Ectodermal cell (in vitro differentiated cells): ENCODE data around the gene AIG1.

Experiments used
- H3K27ac ChIP-seq: 2 replicates; pipeline ENCODE4 v1.7.0; 2013; ENCODE audit warnings: mild to moderate bottlenecking, low read depth, low read length; ENCODE audit not compliant: insufficient read depth, poor library complexity, severe bottlenecking
- H3K27me3 ChIP-seq: 2 replicates; pipeline ENCODE4 v1.7.0; 2013; ENCODE audit warnings: mild to moderate bottlenecking, low read length; ENCODE audit not compliant: insufficient read depth, control insufficient read depth, poor library complexity, severe bottlenecking
- H3K36me3 ChIP-seq: one replicate; pipeline ENCODE4 v1.7.0; 2013; ENCODE audit warnings: low read length; ENCODE audit not compliant: control insufficient read depth, insufficient read depth
- H3K4me1 ChIP-seq: one replicate; pipeline ENCODE4 v1.7.0; 2013; ENCODE audit warnings: low read length; ENCODE audit not compliant: control insufficient read depth, insufficient read depth
- H3K4me3 ChIP-seq: 2 replicates; pipeline ENCODE4 v1.7.0; 2013; ENCODE audit warnings: low read depth, low read length, control low read depth; ENCODE audit not compliant: insufficient read depth
- H3K9me3 ChIP-seq: 2 replicates; pipeline ENCODE4 v1.7.0; 2013; ENCODE audit warnings: mild to moderate bottlenecking, low read length, moderate library complexity; ENCODE audit not compliant: control insufficient read depth
- WGBS, 2 experiments: methylation state at CpG; one replicate each; pipeline ENCODE4 v1.1.7; 2013; ENCODE audit warnings: missing lambda C conversion rate in 2 of 2; 5-methylcytosine and 5-hydroxymethylcytosine counted together

Gene AIG1

DNA sequence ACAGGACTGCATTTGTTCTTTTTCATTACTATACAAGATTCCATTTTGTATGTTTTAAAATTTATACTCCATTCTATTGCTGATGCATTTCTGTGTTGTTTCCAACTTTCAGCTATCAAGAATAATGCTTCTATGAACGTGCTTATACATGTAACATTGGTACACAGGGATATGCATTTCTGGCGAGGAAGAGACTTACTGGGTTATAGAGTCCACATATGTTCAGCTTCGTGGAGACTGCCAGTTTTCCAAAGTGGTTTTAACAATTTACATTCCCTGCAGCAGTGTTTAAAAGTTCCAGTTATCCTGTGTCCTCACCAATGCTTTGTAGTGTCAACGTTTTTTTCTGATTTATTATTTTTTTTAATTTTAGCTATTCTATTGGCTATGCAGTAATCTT lies 48.5 kb downstream of the AIG1 start:
- no peaks in the 10 kb centered on the region for H3K27me3 ChIP-seq
- no peaks in the 10 kb centered on the region for H3K4me1 ChIP-seq
- no peak overlapping the region for H3K4me3 ChIP-seq
- 93 to 96% methylated on average over 3 to 4 of the region's 4 CpGs for WGBS, 2 experiments
- H3K27ac ChIP-seq = no peak overlapping the region
- H3K36me3 ChIP-seq = no peaks in the 10 kb centered on the region
- H3K9me3 ChIP-seq = no peaks in the 10 kb centered on the region

DNA sequence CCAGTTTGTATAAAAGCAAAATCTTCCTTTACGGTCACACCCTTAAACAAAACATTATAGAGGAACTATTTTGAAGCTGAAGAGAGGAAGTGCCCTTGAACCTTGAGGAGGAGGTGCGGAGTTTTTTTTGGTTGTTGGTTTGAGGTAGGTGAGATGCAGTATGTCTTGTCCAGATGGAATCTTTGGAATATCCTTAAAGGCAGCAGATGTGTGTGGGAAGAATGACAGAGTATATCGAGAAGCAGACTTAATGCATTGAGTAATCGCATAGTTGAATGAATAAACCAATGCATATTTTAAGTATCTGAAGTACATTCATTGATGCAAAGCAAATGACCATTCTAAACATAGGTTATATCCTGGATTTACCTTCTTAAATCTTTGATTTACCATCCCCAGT lies 49.9 kb downstream of the AIG1 start:
- Histone ChIP-seq H3K27ac (no peak overlapping the region), H3K9me3 (no peaks in the 10 kb centered on the region), H3K36me3 (no peaks in the 10 kb centered on the region), H3K4me3 (no peak overlapping the region), H3K4me1 (no peaks in the 10 kb centered on the region), H3K27me3 (no peaks in the 10 kb centered on the region)
- 88 to 97% methylated on average over 3 of the region's 4 CpGs for WGBS, 2 experiments

DNA sequence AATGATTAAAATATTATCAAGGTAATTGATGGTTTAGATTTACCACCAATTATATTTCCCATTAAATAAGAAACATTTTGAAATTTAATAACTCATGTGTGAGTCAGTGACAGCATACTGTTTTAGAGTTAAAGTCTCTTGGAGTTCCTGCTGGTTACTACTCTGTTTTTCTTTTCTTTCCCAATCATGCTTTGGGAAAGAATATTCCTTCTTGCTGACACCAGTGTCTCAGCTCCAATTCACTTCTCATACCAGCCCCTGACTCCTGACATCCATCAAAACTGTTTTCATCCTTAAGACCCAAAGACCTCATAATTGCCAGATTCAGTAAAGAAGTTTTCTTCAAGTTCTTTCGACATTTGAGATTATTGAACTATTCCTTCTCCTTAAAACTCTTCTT lies 50.3 kb downstream of the AIG1 start:
- no peaks in the 10 kb centered on the region for H3K27me3 ChIP-seq
- H3K36me3 ChIP-seq = no peaks in the 10 kb centered on the region
- no peaks in the 10 kb centered on the region for H3K4me1 ChIP-seq
- H3K27ac ChIP-seq = no peak overlapping the region
- WGBS, 2 experiments = 95 to 98% methylated on average over 1 of the region's 1 CpG
- no peaks in the 10 kb centered on the region for H3K9me3 ChIP-seq
- H3K4me3 ChIP-seq = no peak overlapping the region

DNA sequence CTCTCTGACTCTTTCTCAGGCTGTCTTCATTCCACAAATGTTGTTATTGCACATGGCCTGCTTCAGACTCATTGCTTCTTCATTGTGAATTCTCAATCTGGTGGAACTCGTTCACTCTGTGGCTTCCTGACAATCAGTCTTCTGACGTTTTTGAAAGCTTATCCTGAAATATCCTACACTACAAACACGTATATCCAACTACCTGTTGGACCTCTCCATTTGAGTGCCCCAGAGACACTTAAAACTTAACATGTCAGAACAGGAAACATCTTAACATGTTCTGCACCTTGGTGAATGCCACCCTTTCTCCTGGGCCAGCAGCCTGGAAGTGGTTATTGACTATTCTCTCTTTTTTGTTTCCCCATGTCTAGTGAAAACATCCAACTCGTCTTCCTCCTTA lies 50.8 kb downstream of the AIG1 start:
- H3K36me3 ChIP-seq = no peaks in the 10 kb centered on the region
- no peak overlapping the region for H3K27ac ChIP-seq
- no peaks in the 10 kb centered on the region for H3K9me3 ChIP-seq
- H3K27me3 ChIP-seq = no peaks in the 10 kb centered on the region
- H3K4me1 ChIP-seq = no peaks in the 10 kb centered on the region
- H3K4me3 ChIP-seq = no peak overlapping the region
- 86 to 90% methylated on average over 4 of the region's 4 CpGs for WGBS, 2 experiments

DNA sequence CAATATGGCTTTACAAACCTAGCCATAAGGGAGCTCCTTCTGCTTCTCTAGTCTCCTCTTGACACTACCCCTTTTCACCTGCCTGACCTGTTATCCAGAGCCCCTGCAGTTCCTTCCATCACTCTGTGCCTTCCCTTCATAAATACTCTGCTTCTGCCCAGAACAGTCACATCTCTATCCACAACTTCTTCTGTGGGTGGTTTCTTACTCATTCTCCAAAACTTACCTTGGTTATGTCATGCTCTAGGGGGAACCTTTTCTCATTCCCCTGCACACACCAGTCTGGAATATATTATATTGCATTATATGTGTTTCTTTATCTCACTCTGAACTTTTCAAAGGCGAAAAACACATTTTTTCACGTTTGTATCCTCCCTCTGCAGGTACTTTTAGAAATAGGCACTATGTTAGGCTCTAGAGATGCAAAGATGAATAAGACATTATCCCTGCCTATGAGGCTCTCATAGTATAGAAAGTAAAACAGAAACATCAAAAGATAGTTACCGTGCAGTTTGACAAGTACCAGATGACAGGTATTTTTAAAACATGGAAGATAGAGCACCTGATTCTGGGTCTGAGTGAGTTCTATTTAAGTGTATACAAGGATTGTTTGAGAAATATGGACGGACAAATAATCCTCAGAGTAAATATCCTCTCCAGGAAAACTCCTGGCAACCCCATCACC lies 51.5 kb downstream of the AIG1 start:
- H3K4me3 ChIP-seq = no peak overlapping the region
- H3K9me3 ChIP-seq = no peaks in the 10 kb centered on the region
- WGBS, 2 experiments = 94 to 99% methylated on average over 4 of the region's 4 CpGs
- H3K4me1 ChIP-seq = no peaks in the 10 kb centered on the region
- H3K36me3 ChIP-seq = no peaks in the 10 kb centered on the region
- no peaks in the 10 kb centered on the region for H3K27me3 ChIP-seq
- no peak overlapping the region for H3K27ac ChIP-seq

DNA sequence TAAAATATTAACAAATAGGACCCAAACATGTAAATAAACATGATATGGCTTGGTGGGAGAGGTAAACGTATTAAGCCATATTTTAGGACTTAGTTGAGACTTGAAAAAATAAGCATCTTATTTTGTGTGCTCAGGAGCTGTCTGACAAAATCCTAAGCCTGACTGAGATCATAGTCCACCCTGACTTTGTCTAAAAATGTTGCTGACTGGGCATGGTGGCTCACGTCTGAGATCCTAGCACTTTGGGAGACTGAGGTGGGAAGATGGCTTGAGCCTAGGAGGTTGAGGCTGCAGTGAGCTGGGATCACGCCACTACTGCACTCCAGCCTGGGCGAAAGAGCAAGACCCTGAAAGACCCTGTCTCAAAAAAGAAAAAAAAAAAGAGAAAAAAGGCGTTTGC lies 52.1 kb downstream of the AIG1 start:
- 90 to 92% methylated on average over 4 of the region's 5 CpGs for WGBS, 2 experiments
- no peaks in the 10 kb centered on the region for H3K36me3 ChIP-seq
- H3K4me3 ChIP-seq = no peak overlapping the region
- no peaks in the 10 kb centered on the region for H3K4me1 ChIP-seq
- no peak overlapping the region for H3K27ac ChIP-seq
- H3K9me3 ChIP-seq = no peaks in the 10 kb centered on the region
- H3K27me3 ChIP-seq = no peaks in the 10 kb centered on the region

DNA sequence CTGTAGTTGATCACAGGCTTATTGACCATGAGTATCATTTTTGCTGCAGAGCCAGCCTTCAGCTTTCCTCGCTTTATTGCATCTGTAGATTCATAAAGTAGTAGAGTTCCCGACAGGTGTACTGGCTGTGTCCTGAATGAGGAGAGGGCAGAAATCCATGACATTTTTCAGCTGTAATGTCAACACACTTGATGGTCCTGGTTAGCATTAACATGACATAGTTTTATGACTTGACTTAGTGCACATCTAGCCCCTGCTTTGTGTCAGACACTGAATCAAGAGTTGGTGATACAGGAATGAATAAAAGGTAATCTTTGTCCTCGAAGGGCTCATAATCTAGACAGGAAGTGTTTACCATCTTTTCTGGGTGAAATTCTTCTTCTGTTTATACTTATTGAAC lies 55.0 kb downstream of the AIG1 start:
- 94 to 96% methylated on average over 3 of the region's 3 CpGs for WGBS, 2 experiments
- H3K4me1 ChIP-seq = no peaks in the 10 kb centered on the region
- no peaks in the 10 kb centered on the region for H3K9me3 ChIP-seq
- H3K27ac ChIP-seq = no peak overlapping the region
- no peaks in the 10 kb centered on the region for H3K36me3 ChIP-seq
- no peaks in the 10 kb centered on the region for H3K27me3 ChIP-seq
- H3K4me3 ChIP-seq = no peak overlapping the region

DNA sequence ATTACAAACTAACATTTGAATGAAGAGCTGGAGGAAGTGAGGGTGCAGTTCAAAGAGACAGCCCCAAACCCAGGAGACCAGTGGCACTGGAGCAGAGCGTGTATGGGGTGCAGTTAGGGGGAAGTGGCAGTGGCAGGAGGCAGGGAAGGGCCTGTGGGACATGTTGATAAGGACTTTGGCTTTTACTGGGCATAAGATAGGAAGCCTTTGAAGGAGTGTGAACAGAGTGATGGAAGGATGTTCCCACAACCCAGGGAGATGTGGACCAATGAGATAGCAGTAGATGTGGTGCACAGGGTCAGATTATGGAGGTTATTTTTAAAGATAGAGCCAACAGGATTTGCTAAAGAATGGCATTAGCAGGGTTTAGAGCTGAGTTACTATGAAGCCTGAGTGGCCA lies 56.4 kb downstream of the AIG1 start:
- 90 to 95% methylated on average over 1 of the region's 1 CpG for WGBS, 2 experiments
- H3K27ac ChIP-seq = no peak overlapping the region
- H3K4me3 ChIP-seq = no peak overlapping the region
- no peaks in the 10 kb centered on the region for H3K36me3 ChIP-seq
- H3K27me3 ChIP-seq = no peaks in the 10 kb centered on the region
- no peaks in the 10 kb centered on the region for H3K4me1 ChIP-seq
- no peaks in the 10 kb centered on the region for H3K9me3 ChIP-seq

DNA sequence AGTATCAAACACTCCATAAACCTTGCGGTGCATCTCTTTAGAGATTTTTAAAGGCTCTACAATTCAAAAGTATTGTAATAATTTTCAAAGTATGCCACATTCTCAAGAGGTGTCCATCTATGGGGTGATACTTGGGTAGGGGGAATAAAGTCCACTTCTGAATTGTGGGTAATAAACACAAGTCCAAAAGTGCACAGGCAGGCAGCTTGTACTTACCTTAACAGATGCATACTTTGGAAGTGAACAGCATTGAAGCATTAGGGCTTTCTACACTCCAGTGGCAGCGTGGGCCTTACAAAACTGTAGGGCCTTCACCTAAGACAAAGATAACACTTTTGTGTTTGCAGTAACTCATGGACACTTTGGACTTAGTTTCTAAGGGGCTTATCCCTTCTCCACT lies 58.6 kb downstream of the AIG1 start:
- H3K9me3 ChIP-seq = no peaks in the 10 kb centered on the region
- H3K27me3 ChIP-seq = no peaks in the 10 kb centered on the region
- H3K36me3 ChIP-seq = no peaks in the 10 kb centered on the region
- H3K4me3 ChIP-seq = no peak overlapping the region
- H3K27ac ChIP-seq = no peak overlapping the region
- WGBS, 2 experiments = 96 to 99% methylated on average over 1 to 2 of the region's 2 CpGs
- H3K4me1 ChIP-seq = no peaks in the 10 kb centered on the region

DNA sequence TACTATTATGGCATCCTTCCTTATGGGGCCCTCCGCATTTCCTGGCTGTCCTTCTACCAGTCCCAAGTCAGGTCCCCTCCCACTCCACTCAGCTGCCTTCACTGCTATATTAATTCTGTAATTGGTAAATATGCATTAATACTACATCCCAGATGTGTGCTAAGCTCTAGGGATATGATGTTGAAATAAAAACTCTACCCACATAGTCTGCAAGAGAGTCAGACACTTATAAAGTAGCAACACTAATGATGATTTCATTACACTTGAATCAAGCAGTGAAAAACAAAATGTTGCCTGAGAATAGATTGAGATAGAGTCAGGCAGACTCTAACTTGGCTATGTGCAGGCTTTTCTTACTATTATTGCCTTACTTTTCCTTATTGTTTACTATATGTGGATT lies 62.4 kb downstream of the AIG1 start:
- H3K27me3 ChIP-seq = no peaks in the 10 kb centered on the region
- no peak overlapping the region for H3K4me3 ChIP-seq
- H3K9me3 ChIP-seq = no peaks in the 10 kb centered on the region
- H3K4me1 ChIP-seq = no peaks in the 10 kb centered on the region
- H3K36me3 ChIP-seq = no peaks in the 10 kb centered on the region
- no CpG with 5 or more reads among the region's 1 CpG for WGBS, 2 experiments
- H3K27ac ChIP-seq = no peak overlapping the region

DNA sequence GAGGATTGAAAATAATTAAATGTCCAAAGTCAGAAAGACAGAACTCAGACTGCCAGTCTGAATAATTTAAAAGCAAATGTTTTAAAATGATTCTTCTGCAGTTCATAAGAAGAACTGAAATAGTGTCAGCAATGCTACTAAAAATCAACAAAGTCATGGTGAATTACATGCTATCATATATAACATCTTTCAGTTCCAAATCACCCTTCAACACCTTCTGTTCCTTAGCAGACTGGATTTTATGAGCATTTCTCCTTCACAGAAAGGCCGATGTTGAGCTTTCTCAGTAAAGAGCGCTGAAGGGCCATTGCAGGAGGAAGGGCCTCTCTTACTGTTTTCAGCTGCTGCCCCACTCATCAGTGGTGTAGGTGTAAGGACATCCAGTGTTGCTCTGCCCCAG lies 63.3 kb downstream of the AIG1 start:
- WGBS, 2 experiments = 95 to 100% methylated on average over 2 of the region's 2 CpGs
- no peaks in the 10 kb centered on the region for H3K27me3 ChIP-seq
- H3K27ac ChIP-seq = no peak overlapping the region
- no peak overlapping the region for H3K4me3 ChIP-seq
- no peaks in the 10 kb centered on the region for H3K4me1 ChIP-seq
- H3K9me3 ChIP-seq = no peaks in the 10 kb centered on the region
- H3K36me3 ChIP-seq = no peaks in the 10 kb centered on the region
